Esophagus mucosa (tissue), 1 donor: ENCODE results near the gene SETBP1. TPM values are rescaled to one million over a fixed set of nuclear protein-coding genes. Genes with fewer than 3 reads are reported as not detected.
"Not testable (repeated sequence)": the region's sequence is repeated elsewhere in the genome, so short reads cannot be mapped to it uniquely, and the experiment has no call there.

Experiments used
- ATAC-seq: fragments of 200-7000 bp; cut with Tn5 transposase; one replicate; pipeline ENCODE4 v1.9.1; 2020
- total RNA-seq: library from RNA; stranded (reverse); gene quantifications from one replicate; pipeline ENCODE4 v1.2.4, GENCODE V29; 2023
- donor health status: DM: yes; HTN: yes; CAD: no.

The SETBP1 gene
- total RNA-seq, 1 donor from 2014 or later, result 8.5 TPM

DNA sequence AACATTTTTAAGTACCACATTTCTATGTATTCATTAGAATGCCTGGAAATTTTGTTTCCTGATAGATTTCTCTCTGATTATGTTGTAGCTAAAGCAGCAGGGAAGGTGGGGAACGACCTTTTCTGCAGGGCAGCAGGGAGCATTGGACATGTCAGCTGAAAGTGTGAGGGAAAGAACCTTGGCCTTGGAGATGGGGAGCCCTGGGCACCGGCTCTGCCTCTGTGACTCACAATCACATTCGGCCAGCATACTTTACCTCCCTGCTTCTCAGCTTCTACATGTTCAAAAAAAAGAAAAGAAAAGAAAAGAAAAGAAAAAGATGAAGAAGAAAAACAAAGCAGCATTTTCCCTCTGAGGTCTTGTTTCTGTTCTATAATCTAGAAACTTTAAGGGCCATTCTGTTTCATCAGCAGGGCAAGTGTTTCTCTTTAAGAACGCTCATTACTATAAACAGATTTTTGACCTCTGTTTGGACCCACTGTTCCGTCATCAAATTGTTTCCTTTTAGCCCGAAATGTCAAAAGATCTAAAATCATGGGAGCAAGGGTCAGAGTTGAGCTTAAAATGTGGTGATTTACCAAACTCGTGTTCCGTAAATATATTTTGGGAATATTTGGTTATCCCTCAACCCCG is 27.9 kb downstream of the SETBP1 start:
- no peak for ATAC-seq

DNA sequence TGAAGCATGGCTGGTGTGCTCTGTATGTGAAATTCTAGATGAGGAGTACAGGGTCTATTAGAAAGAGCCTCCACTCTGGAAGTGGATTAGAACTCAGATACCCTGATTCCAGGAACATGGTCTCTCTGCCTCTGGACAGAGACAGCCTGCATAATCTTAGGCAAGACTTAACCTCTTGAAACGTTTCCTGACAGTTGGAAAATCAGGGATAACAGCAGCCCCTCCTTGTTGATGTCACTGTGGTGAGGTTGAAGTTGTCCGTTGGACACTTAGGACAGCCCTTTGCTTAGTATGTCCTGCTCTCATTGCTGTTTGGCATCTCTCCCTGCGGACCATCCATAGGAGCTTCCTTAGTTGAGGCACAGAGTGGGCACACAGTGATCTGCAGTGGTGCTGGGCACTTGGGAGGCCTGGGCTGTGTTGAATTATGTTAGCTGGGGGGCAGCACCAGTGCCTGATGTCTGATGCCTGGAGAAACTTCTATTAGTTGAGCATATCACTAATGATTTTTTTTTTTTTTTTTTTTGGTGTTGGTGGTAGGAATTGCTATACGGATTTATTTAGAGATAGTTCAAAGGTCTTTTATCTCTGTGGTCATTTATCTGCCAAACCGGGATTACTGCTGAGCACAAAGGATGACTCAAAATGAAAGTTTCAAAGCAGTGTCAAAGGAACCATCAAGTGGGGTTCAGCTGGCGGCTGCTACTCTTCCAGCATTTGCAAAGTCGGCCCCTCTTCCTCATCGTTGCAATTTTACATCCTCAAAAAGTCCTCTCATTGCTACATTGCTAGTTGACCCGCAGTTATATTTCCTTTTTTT is 28.8 kb downstream of the SETBP1 start:
- ATAC-seq, result no peak

DNA sequence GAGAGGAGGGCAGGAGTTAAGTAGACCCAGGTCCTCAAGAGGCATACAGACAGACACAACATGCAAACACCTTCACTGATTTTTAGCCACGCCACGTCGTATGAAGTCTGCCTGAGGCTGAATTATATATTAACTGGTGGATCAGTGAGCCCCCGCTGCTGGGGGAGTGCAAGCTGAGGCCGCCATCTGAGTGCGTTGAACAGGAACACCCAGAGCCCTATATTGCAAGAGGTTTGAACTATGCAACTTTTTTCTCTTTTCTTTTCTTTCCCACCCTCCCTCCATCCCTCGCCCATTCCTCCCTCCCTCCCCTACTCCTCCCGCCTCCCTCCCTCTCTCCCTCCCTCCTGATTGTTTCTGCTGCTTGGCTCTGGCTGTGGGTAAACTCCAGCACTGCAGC is 30.2 kb downstream of the SETBP1 start:
- no peak for ATAC-seq

DNA sequence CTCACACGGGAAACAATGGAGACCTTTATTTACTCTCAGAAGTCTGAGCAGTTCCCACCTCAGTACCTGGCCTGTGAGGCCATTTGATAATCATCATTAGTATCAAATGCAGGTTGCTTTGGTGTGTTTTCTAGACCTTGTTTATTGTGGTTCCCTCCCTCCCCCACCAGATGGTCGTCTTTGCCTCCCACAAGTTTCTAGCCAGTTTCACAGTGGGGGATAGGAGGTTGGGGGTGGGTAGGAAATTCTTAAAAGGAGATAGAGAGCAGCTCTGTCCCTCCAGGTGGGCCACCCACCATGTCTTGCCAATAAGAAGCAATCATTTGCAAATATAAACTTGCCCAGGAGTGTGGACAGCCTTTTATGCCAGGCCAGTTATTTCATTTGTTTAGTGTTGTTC is 31.3 kb downstream of the SETBP1 start:
- no peak for ATAC-seq

- ATAC-seq, result no peak
Observed at GRCh38 chr18:44713435-44713834, 32.7 kb downstream of the SETBP1 start.

DNA sequence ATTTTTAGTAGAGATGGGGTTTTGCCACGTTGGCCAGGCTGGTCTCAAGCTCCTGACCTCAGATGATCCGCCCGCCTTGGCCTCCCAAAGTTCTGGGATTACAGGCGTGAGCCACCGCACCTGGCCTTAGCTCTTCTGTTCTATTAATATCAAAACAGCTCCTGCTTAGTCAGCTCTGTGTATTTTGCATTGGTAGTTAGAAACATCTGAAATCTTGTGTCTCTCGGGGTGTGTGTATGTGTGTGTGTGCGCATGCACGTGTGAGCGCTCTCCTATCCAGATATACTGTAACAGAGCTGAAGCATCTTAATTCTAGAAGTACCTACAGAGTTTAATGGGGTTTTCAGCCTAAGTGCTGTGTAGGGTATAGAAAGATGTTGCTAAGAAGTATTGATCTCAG is 33.7 kb downstream of the SETBP1 start:
- no peak for ATAC-seq

DNA sequence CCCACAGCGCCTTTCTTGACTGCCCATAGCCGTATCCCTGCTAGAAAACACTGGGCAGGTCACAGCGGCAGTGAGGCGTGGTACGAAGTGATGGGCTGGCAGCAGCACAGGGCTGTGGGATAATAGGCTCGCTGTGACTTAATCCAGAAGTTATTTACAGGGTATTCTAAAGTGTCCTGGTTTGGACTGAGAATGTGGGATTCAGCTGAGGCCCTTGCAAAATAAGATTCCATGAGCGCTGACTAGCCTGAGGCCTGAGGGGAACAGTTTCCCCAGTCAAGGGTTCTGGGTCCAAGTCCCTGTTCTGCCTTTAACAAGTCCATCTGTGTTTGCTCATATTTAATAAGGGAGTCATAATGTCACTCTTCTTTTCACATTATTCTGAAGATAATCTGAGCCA is 34.6 kb downstream of the SETBP1 start:
- peak; percentile 18 for ATAC-seq

GRCh38 chr18:44715842-44716241 is 35.2 kb downstream of the SETBP1 start:
- no peak for ATAC-seq

DNA sequence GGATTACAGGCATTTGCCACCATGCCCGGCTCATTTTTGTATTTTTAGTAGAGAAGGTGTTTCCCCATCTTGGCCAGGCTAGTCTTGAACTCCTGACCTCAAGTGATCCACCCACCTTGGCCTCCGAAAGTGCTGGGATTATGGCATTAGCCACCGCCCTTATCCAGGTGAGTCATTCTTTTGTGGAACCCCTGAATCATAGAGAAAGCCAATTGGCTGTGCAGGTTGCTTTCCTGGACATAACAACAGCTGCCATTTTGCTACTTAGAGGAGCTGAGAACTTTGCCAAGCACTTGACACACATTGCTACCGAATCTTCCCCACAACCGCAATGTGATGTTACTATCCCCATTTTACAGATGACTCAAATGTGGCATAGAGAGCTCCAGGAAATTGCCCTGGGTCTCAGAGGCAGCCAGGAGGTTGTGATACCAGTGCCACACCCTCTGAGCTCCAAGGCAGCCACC is 36.0 kb downstream of the SETBP1 start:
- peak; percentile 95 for ATAC-seq

DNA sequence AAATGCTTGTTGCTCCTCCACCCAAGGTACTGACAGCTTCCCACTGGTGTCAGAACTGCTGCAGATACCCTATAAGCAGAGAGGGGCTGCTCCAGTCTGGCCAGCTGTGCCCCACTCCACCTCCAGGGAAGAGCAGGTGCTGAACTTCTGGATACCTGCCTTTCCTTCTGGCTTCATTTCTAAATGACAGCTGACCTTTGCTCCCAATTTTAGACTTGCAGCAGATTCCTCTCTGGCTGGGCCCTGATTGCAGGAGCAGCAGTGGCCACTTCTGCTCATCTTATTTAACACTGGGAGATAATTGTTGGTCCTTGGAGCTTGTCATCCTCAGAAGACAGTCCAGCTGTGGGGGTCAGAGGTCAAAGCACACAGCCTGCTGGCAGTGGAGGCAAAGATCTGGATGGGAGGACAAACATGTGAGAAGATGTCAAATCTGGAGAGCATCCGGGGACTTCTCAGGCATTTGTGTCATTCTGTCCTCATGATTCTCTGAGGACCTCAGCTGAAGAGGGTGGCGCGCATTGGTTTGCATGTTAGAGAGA is 38.9 kb downstream of the SETBP1 start:
- no peak for ATAC-seq

- not testable (repeated sequence) for ATAC-seq
Observed at GRCh38 chr18:44721748-44722147, 41.1 kb downstream of the SETBP1 start.

- no peak for ATAC-seq
Observed at GRCh38 chr18:44723411-44723810, 42.7 kb downstream of the SETBP1 start.

- ATAC-seq, result no peak
Observed at GRCh38 chr18:44724105-44724778, 43.6 kb downstream of the SETBP1 start.

GRCh38 chr18:44725300-44726058 is 44.8 kb downstream of the SETBP1 start:
- ATAC-seq, result peak; percentile 51

GRCh38 chr18:44726059-44726421 is 45.4 kb downstream of the SETBP1 start:
- no peak for ATAC-seq

DNA sequence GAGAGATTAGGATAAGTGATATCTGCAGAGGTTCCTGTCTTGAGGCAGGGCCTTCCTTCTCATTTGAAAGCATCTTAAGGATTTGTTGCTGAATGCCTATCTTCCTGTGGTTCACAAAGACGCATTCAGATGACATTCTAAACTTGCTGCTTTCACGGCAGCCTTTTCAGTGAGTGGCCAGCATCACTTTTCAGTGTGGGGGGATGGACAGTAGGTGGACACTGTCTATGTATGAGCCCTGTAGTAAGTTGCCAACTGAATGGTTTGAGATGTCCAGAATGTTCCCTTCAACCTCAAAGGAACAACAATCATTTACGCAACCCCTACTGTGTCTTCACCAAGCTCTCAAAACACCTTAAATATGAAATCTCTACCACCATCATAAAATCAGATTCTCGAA is 46.6 kb downstream of the SETBP1 start:
- no peak for ATAC-seq

DNA sequence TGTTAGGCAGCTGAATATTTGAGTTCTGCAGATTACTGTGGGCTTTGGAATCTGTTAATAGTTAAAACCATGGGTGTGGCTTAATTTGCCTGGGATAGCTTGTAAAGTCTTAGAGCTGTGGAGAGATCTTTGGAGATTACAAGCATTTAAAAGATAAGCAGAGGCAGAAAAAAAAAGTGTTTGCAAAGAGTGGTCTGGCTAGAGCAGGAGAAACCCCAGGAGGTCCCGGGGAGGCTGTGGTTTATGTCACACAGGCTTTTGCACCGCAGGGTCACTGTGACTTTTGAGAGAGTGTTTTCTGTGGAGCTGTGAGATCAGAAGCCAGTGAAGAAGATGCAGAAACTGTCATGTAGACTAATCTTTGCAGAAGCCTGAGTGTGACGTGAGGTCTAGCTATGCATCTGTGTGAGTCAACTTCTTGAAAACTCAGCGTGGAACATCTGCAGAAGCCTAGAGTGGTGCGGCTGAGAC is 49.0 kb downstream of the SETBP1 start:
- no peak for ATAC-seq

DNA sequence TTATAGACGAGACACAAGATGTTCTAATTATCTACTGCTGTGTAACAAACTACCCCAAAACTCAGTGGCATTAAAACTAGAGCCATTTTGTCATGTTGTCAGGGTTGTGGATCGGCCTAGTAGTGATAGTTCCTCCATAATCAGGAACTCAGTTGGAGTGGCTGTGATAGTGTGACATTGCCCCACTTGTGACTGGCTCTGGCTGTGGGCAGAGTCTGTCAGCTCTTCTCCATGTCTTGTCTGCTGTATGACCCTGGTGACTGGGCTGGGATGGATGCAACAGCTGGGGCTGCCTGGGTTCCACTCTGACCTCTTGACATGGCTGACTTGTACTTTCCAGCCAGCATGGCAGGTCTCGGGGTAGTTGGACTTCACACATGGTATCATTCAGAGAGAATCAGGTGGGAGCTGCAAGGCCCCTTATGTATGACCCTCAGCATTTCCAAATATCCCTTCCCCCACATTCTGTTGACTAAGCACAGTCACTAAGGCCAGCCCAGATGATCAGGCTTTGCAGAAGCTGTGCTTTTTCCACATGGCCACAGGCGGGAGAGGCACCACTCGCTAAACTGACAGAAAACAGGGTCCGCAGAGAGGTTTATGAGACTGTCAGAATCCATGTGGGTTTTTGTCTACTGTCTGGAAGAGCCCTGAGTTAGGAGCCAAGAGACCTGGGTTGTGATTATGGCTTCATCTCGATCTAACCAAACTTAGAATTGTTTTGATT is 50.3 kb downstream of the SETBP1 start:
- ATAC-seq, result no peak

DNA sequence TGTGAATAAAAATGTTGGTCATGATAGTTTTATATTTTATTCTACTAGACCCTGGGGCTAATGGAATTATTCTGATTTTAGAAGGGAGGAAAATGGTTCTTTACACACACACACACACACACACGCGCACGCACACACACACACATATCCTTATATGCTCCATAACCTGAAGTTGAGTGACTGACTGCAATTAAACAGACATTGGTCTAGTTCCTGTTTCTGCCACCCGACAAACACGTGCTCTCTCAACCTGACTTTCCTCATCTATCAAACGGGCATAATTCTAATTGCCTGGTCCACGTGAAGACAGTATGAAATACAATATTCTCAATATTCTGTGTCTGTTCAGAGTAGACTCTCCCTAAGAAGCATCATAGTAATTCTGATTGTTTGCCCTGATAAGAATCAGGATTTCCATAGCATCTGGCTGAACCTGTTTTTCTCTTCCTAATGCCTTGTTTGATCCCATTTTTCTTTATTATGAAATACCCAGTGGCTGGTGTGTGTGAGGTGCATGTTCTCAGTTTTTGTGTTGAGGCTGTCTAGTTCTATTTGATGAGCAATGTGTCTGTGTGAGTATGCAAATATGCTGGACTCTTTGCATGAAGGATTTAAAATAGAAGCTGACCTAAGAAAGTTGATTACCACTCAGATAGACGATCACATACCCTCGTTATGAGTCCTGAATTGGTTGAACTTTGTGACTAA is 51.0 kb downstream of the SETBP1 start:
- peak; percentile 53 for ATAC-seq

DNA sequence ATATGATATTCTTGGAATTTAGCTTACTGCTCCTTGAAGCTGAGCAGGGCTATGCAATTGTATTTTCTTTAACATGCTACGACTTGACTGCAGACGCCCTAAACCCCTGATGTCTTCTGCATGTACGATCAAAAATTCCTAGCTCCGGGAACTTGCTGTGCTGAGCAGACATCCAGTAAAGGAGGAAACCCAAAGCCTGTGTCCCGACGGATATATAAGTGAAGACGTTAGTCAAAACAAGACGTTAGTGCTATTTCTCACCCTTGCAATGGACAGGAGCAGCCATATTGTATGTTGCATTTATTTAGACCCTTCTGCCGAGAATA is 51.5 kb downstream of the SETBP1 start:
- ATAC-seq, result peak; percentile 29

GRCh38 chr18:44732599-44732998 is 51.9 kb downstream of the SETBP1 start:
- no peak for ATAC-seq
